ENCODE results near the gene NOL11.
"Not testable (repeated sequence)": the region's sequence is repeated elsewhere in the genome, so short reads cannot be mapped to it uniquely, and the experiment has no call there.

Gene NOL11

DNA sequence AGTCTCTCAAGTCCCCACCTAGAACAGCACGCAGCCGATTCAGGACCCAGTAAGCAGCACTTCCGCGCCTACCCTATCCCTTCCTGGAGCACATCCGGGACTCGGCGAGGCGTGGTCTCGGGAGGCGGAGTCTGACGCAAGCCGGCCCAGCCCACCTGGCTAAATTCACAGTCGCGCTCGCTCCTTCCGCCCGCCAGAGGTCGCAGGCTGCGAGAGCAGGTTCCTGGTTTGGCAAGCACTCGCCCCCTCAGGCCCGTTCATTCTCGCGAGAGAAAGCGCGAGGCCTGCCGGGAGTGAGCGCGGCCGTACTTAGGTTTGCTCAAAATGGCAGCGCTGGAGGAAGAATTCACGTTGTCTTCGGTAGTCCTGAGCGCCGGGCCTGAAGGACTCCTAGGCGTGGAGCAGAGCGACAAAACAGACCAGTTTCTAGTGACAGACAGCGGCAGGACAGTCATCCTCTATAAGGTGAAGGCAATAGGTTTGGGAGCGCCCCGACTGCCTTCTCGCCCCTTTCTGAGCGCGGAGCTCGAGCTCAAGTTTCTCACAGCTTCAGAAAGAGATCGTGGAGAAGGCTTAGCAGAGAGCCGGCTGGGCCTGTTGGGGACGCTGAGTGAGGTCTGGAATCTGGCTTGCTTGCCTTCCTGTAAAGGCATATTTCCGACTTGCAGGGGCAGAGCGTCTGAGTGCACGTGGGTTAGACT lies at the start of gene NOL11:
Gene NOL11, plus strand, starts transcription at position 313 of the 701 bp plus-strand sequence. Its CDS starts 12 bp downstream, at position 325.
- DNase-seq (ENCODE audit: low spot score): peak; percentile 97

DNA sequence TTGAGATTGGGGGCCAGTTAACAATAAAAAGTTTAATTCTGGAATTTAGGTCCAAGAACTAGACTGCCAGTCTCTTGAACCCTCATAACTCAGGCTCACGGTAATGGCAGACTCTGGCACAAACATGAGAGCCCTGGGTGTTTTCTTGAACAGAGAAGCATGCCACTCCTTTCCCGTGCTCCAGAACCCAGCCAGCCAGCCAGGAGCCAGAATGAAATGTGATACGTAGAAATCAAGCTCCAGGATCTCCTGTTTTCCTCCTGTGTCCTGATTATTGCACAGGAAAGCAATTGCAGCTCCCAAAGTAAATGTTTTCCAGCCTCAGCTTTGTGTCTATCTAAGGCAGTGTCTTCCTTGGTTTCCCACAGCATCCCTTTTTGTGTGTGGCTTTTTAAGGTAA lies 46.2 kb upstream of the NOL11 start:
- DNase-seq (ENCODE audit: low spot score): no peak

DNA sequence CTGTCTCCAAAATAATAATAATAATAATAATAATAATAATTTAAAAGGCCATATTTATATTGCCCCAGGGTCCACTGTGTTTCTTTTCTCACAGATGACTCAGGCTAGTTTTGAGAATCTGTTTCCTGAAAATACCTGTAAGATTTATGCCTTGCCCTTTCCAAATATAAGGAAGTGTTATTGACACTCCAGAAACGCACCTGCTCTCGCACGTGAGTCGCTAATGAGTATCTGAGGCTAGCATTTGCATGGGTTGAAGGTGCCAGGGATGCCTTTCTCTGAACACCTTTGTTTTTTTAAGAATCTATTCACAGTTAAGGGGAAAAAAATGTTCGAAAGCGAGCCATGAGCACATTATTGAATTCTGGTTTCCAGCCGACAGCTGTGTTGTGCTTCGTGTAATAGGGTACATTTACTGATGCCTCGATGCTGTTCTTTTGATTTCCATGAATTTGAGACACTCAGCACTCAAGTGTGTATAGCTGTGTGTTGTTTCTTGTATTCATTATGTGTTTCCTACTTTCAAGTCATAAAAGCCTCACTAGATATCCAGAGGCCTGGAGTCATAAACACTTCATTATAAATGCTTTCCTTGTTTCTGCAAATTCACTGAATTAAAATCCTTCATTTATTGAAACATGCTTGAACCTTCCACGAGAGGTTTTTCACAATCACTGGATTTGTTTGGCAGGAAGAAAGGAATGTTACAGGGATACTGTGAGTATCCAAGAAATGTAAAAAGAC lies 45.0 kb upstream of the NOL11 start:
- DNase-seq (ENCODE audit: low spot score): no peak

DNA sequence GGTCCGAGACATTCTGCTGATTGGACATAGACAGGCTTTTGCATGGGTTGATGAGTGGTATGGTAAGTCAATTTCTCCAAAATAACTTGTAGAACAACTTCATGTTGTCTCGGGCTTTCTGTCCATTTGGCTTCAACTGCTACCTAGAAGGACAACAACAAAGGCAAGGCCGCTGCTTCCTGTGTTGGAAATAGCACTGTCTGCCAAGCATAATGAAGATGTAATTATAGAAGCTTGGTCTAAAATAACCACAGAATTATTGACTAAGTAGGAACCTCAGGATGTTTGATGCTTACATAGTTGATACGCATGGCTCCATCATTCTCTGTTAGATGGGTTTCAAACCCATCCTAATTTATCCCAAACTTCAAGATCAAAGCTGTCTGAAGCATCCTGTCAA lies 42.3 kb upstream of the NOL11 start:
- no peak for DNase-seq (ENCODE audit: low spot score)

DNA sequence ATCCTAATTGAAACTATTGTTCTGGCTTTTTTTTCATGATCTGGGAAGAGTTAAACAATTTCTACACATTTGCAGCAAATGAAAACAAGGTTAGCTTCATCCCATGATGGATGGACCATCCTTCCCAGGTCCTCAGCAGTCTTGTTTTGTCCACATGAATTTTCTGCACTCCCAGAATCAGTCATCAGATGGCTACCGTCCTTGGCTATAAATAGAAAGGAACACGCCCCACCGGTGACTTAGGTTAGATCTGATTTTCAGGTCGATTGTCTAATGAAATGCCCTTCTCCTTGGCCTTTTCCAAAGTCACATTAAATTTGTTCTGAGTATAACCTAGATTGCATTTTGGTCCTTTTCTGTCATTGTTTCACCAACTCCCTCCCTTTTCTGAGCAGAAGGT lies 41.4 kb upstream of the NOL11 start:
- no peak for DNase-seq (ENCODE audit: low spot score)

DNA sequence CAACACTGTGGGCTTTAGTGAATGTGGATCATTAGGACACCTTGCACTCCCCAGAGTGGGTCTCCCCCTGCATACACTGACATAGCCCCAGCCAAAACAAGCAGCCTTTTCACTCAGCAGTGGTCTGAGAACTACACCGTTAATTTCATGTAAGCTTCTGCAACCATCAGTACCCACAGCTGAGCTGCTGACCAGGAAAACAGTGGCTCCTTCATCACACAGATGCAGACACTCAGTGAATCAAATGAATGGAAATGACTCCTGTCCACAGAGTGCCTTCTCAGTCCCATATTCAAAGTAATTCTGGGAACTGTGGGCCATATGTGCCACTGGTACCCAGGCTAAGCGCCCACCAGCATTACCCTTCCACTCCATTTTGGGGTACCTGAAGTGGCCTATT lies 39.3 kb upstream of the NOL11 start:
- no peak for DNase-seq (ENCODE audit: low spot score)

DNA sequence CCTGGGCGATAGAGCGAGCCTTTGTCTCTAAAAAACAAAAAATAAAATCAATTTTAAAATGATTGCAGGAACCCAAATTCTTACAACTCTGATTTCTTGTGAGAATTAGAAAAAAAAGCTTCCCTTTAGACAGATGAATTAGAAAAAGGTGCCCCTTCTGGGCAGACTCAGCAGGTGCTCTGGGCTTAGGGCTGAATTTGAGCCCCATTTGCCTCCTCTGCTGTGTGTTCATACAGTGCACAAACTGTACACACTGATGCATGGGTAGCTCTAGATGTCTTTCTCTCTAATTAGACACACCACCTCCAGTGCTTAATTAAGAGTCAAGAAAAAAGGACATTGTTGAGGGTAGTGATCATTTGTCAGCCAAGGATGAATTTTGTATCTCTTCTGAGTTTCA lies 38.5 kb upstream of the NOL11 start:
- no peak for DNase-seq (ENCODE audit: low spot score)

DNA sequence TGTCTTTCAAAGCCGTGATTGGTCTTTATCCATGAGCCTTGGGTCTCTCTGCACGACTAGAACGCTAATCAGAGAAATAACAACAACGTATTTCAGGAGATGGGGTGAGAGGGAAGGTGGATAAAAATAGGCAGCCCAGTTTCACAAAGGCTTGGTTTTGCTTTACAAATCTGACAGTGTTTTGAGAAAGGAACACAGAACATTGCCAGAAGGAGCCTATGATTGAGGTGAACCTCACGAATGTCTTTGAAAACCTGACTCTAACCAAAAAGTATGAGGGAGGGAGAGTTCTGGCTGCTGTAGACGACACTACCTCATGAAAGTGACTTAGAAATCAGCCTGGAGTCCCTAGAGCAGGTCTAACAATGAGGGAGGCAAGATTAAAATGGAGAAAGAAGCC lies 38.0 kb upstream of the NOL11 start:
- no peak for DNase-seq (ENCODE audit: low spot score)

DNA sequence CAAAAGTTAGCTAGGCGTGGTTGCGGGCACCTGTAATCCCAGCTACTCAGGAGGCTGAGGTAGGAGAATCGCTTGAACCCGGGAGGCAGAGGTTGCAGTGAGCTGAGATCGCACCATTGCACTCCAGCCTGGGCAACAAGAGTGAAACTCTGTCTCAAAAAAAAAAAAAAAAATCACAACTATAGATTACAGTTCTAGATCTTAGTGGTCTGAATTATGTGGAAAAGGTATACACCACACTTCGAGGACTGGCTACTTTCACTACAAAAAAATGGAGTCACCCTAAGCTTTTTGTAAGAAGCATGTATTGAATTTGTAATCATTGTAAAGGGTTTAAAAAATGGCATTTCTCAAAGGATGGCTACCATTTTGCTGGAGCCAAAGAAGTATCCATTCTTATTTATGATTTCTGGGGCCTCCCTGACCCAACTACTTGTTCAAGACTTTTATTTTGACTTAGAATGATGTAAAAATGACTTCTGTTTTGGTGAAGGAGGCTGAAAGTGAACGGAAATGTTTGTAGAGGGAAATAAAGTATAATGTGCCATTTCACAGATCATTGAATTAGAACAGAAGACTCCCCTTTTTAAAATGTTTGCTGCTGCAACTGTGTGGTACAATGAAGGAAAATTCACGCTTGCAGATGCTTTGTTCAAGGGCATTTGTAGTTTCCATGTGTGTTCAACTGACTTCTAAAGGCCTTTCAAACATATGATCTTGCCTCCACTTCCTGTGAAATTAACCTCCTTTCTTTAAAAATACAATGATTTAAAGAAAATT lies 37.1 kb upstream of the NOL11 start:
- DNase-seq (ENCODE audit: low spot score): no peak

DNA sequence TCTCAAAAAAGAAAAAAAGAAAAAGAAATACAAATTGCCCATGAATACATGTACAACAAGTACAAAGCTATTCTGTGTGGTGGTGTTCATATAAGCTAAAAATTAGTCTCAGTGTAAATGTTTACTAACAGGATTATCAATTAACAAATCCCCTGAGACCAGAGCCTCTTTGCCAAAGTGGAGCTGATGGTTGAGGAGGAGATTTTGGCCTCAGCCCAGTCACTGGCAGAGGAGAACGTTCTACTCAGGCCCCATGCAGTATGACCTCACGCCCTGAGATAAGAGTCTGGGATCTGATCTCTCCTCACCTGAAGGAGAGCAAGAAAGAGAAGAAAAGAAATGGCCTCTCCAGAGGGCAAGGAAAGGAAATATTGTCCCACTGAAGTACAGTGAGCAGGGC lies 35.5 kb upstream of the NOL11 start:
- no peak for DNase-seq (ENCODE audit: low spot score)

DNA sequence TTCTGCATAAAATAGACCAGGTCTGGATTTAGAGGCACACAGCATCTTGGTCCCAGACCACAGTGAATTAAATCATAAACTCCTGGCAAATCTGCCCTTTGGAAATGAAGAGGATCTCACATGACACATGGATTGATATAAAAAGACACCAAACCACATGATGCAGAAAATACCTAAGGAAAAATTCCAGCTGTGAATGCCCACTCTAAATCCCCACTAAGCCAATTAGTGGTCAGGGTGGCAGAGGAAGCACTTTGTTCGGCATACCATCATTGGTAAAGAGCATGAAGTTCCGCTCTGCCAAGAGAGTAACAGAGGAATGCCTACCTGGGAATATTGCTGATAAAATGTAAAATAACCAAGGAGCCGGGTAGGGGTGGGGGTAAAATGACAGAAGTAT lies 32.4 kb upstream of the NOL11 start:
- peak; percentile 19 for DNase-seq (ENCODE audit: low spot score)

DNA sequence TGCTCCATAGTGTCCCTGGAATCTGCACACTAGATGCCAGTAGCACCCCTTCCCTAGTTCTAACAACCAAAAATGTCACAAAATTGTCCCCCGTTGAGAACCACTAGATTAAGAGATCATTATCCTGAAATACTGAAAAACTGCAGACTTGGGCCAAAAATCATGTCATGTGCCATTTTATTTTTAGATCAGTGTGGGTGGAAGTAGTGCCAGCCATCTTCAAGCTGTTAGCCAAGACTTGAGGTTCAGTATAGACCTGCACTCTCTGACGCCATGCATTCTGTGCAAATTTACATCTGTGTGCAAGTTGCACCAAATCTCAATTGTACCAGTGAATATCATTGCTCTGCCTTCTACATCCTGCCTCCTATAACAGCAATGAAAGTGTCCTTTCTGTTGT lies 31.5 kb upstream of the NOL11 start:
- DNase-seq (ENCODE audit: low spot score): no peak

DNA sequence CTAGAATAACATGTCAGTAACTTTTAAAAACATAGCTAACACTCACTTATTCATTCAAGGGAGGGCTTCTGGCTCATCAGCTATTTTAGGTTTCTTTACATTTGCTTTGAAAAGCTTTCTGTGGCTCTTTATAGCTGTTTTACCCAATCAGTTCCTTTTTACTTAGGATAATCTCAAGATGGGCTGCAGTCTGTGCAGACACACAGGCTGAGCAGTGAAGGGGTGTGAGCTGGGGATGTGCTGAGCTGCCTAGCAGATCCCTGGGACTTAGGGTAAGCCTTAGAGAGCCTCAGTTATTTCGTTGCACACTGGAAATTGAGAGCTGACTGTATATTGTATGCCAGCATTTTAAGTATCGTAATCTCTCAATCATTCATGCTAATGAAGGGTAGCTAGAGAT lies 30.2 kb upstream of the NOL11 start:
- DNase-seq (ENCODE audit: low spot score): no peak

DNA sequence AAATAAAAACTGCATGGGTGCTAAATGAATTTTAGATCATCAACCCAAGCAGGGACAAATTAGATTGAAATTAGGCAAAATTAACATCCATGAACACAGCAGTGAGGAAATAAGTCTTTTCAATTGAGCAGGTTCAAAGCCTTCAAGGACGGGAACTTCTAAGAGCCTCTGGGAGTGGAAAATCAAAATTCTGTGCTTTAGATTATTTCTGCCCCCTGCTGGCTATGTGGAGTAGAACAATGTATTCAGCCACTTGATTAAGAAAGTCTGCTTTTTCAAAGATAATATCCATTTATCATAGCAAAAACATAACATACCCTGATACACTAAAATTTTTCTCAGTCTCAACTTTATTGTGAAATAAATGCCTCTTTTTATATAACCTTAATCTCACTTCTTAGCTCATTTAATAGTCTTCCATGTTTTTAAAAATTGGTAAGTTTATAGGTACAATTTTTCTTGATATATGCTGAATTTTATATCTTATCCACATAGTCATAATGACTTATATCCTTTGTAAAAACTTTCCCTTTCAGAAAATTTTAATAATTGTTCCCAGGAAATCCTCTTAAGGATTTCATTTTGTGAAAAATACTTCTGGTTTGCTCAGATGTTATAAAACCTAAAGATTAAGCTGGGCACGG lies 28.1 kb upstream of the NOL11 start:
- DNase-seq (ENCODE audit: low spot score): peak; percentile 62

DNA sequence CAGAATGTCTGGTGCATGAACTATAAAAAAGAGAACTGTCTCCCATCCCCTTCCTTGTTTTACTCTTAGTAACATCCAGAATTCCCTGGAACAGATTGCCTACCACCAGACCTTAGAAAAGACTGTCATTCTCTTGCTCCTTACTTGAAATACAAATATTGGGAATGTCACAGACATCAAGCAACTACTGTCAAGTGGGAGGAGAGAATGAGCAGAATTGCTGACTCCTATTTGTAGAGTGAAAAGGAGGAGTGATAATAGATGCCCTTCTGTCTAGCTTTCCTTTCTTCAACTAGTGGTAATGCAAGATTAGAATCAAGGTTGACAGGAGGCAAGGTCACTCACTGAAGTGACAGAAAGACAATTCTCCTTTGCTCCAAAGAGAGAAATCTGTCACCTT lies 23.9 kb upstream of the NOL11 start:
- no peak for DNase-seq (ENCODE audit: low spot score)

DNA sequence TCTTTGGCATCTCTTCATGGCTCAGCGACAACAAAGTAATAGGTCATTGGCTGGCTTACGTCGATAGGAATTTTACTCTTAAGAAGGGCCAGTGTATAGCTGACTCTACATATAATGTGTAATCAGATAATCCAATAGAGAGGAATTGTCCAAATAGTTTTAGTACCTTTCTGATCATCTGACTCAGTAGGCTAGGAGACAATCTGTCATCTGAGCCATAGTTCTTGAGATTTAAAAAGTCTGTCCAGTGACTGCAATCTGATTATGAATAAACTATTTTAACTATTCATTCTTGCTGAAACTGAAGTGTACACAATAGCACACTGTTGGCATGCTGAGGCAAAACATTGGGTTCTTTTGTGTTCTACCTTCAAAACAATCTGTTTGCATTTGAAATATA lies 21.4 kb upstream of the NOL11 start:
- no peak for DNase-seq (ENCODE audit: low spot score)

DNA sequence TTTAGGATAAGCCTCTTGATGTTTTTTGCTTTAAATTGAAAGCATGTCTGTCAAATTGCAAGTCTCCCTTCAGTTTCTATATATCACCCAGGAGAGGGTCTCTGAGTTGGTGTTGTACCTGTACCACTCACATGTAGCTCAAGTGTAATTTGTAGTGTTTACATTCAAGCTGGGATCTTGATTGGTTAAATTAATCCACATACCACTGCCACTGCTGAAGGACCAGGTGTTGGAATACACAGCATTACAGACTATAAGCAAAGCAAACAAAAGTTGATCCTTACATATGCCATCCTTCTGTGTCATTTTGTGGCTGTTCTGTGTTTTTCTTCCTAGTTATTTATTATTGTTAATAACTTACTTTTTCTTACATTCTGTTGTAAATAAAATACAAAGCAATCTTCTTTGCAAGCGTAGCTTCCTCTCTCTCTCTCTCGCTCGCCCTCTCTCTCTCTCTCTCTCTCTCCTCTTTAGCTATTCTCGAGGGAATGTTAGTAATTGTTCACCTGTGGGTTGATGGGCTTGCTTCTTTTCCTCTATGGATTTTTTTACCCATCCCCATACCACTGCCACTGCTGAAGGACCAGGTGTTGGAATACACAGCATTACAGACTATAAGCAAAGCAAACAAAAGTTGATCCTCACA lies 20.8 kb upstream of the NOL11 start:
- DNase-seq (ENCODE audit: low spot score): no peak

DNA sequence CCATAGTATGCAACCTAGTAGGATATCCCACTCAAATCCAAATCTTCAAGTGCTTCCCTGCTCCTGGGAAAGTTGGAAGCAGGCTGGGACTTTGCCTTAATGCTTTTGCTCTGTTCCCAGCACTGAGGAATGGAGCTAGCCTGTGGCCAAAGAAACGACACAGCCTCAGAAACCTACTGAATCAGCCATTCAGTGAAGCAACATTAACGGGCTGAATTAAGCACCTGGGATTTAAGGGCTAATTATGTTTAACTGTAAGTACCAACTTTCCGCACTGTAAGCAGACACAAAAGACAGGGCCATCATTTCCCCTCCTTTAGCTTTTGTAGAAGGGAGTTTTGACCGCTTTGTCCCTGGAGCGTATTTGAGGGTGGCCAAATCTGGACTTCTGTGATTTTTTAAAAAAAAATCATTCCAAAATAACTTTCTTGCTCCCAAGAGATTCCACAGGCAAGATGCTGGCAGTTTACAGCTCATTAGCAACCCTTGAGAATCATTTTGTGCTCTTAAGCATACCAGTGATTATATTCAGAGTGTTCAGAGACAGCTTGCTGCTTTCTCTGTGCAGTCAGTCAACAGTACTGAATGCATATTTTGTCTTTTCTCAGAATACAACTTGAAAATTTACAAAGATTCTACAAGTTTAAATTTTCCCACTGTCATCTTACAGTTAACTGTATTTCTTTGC lies 17.6 kb upstream of the NOL11 start:
- DNase-seq (ENCODE audit: low spot score): no peak

DNA sequence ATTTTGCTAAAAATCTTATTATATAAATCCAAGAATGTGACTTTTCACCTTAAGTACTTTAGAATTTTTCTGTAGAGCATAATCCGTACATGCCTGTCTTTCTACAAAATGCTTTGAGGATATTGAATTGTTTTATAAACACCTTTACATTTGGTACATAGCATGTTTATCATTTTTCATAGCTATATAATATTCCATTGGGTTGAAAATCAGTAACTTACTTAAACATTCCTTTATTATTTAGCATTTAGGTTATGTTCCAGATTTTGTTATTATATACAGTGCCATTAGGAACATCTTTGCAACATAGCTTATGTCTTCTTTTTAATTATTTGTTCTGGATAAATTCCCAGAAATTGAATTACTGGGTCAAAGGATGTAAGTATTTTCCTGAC lies 17.0 kb upstream of the NOL11 start:
- no peak for DNase-seq (ENCODE audit: low spot score)

DNA sequence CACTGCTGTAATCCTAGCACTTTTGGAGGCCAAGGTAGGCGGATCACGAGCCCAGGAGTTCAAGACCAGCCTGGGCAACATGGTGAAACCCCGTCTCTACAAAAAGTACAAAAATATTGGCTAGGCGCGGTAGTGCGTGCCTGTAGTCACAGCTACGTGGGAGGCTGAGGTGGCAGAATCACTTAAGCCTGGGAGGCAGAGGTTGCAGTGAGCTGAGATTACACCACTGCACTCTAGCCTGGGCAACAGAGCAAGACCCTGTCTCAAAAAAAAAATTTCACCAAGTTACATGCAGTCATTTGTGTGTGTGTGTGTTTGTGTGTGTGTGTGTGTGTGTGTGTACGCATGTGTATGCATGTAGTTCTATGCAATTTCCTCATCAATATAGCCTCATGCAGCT lies 14.9 kb upstream of the NOL11 start:
- not testable (repeated sequence) for DNase-seq (ENCODE audit: low spot score)

DNA sequence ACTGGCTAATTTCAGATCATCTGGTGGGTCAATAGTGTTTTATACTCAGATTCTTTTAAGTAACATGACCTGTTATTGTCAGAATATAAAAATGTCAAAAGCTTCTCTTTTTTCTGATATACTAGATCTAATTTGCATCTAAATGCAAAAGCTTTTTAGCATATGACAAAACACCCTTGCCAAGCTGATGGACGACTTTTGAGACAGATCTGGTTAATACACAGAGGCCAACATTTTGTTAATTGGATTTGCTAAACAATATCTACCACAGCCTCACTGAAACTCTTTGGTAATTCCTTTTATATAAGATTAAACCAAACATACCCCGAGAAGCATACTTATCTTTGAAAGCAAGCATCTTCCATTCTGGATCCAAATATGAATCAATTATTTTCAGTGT lies 10.3 kb upstream of the NOL11 start:
- no peak for DNase-seq (ENCODE audit: low spot score)

DNA sequence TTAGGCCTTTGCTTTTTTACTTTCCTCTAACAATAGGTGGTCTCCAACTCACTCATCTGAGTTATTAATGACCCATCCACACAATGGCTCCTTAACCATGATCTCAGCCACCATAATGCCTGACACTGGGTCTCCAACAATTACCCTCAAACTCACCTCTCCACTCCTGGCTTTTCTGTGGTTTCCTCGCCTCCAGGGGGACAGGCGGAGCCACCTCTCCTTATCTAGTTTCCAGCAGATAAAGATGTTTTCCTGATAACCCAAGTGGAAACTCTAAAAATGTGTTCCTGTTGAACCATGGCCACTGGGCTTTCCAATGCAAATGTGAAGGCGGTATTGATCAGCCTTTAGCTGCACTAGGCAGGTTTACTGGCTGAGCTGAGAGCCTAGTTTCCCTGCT lies 9.4 kb upstream of the NOL11 start:
- DNase-seq (ENCODE audit: low spot score): no peak
